NCI-H345 treated with DMSO at 0.1 percent for 48 hours (cell line): ENCODE results near the gene GABBR2.
"Not testable (repeated sequence)": the region's sequence is repeated elsewhere in the genome, so short reads cannot be mapped to it uniquely, and the experiment has no call there.

ENCODE experiments used
- DNase-seq: peaks from one replicate; lab custom pipeline; 2025; ENCODE audit not compliant: unreplicated experiment; lab: John Stamatoyannopoulos, UW

Gene GABBR2

GRCh38 chr9:98271479-98271878 lies 437.3 kb downstream of the GABBR2 start:
- DNase-seq, result no peak

- DNase-seq, result not testable (repeated sequence)
Observed at GRCh38 chr9:98270284-98270683, 438.5 kb downstream of the GABBR2 start.

GRCh38 chr9:98269652-98270051 lies 439.1 kb downstream of the GABBR2 start:
- not testable (repeated sequence) for DNase-seq

GRCh38 chr9:98267556-98267955 lies 441.2 kb downstream of the GABBR2 start:
- not testable (repeated sequence) for DNase-seq

GRCh38 chr9:98264516-98264915 lies 444.2 kb downstream of the GABBR2 start:
- DNase-seq, result no peak

GRCh38 chr9:98263482-98264357 lies 445.0 kb downstream of the GABBR2 start:
- peak; percentile 63 for DNase-seq

GRCh38 chr9:98263080-98263479 lies 445.7 kb downstream of the GABBR2 start:
- no peak for DNase-seq

- DNase-seq, result no peak
Observed at GRCh38 chr9:98262056-98262455, 446.7 kb downstream of the GABBR2 start.

- no peak for DNase-seq
Observed at GRCh38 chr9:98260635-98261034, 448.1 kb downstream of the GABBR2 start.

- no peak for DNase-seq
Observed at GRCh38 chr9:98259791-98260190, 448.9 kb downstream of the GABBR2 start.

GRCh38 chr9:98256756-98257155 lies 452.0 kb downstream of the GABBR2 start:
- peak; percentile 6 for DNase-seq

- DNase-seq, result peak; percentile 92
Observed at GRCh38 chr9:98255578-98256296, 453.0 kb downstream of the GABBR2 start, which contains the start of gene TBC1D2. TSS of gene TBC1D2 (minus strand) at chr9:98255649. CDS start at chr9:98255541, 108 bp downstream.

GRCh38 chr9:98255061-98255577 lies 453.6 kb downstream of the GABBR2 start:
- no peak for DNase-seq

- DNase-seq, result no peak
Observed at GRCh38 chr9:98254228-98255060, 454.3 kb downstream of the GABBR2 start.

- no peak for DNase-seq
Observed at GRCh38 chr9:98253565-98253964, 455.2 kb downstream of the GABBR2 start.

- no peak for DNase-seq
Observed at GRCh38 chr9:98251551-98251950, 457.2 kb downstream of the GABBR2 start.

GRCh38 chr9:98249771-98250170 lies 459.0 kb downstream of the GABBR2 start:
- DNase-seq, result no peak

GRCh38 chr9:98248737-98249474 lies 459.8 kb downstream of the GABBR2 start:
- DNase-seq, result no peak

GRCh38 chr9:98247831-98248657 lies 460.7 kb downstream of the GABBR2 start:
- no peak for DNase-seq
